Jurkat, Clone E6-1 (cell line): ENCODE measurements around the gene CELF3. TPM values are rescaled to one million over a fixed set of nuclear protein-coding genes. Genes with fewer than 3 reads are reported as not detected.
A peak's percentile ranks its signal among the peaks of the same experiment; 100 is the strongest.
"Not testable (repeated sequence)": the region's sequence is repeated elsewhere in the genome, so short reads cannot be mapped to it uniquely, and the experiment has no call there.

Source experiments
- DNase-seq: peaks from one replicate; pipeline ENCODE4 v3.0.0-alpha.2; 2011; ENCODE audit warnings: low read depth, low spot score
- H3K4me3 ChIP-seq: 2 replicates; pipeline ENCODE4 v1.5.1; 2011; ENCODE audit warnings: mild to moderate bottlenecking, low read length, control low read depth, moderate library complexity
- polyA plus RNA-seq: library from polyadenylated mRNA; unstranded; fragments of >200 nt; gene quantifications from one replicate; pipeline ENCODE4 v1.2.1, GENCODE V29; 2012; ENCODE audit warnings: missing spikeins; ENCODE audit not compliant: insufficient read length, insufficient read depth

CELF3 gene
- not detected for polyA plus RNA-seq

- H3K4me3 ChIP-seq = peak within 1 kb of the TSS; percentile 21
- peak; percentile 52 for DNase-seq
Measured at GRCh38 chr1:151716771-151717631, at the start of gene CELF3. CELF3 (minus strand) TSS chr1:151716803; CDS start chr1:151716020, 783 bp downstream.

- no peak for DNase-seq
- peak overlapping the region; percentile 82 for H3K4me3 ChIP-seq
Measured at GRCh38 chr1:151763990-151764389, 47.4 kb upstream of the CELF3 start.

GRCh38 chr1:151762941-151763921 lies 46.6 kb upstream of the CELF3 start, which contains the start of gene MRPL9:
MRPL9 (minus strand) TSS chr1:151763496; CDS start chr1:151763479, 17 bp downstream.
- H3K4me3 ChIP-seq = peak within 1 kb of the TSS; percentile 82
- peak; percentile 71 for DNase-seq

- no peak for DNase-seq
Measured at GRCh38 chr1:151760597-151761385, 44.2 kb upstream of the CELF3 start.

GRCh38 chr1:151759241-151759640 lies 42.6 kb upstream of the CELF3 start:
- H3K4me3 ChIP-seq = no peak overlapping the region
- DNase-seq = no peak

More at GRCh38 chr1:151760597-151761385, 44.2 kb upstream of the CELF3 start:
- H3K4me3 ChIP-seq = no peak overlapping the region

- DNase-seq = no peak
- H3K4me3 ChIP-seq = no peak overlapping the region
Measured at GRCh38 chr1:151756291-151756690, 39.7 kb upstream of the CELF3 start.

- DNase-seq = no peak
- no peak overlapping the region for H3K4me3 ChIP-seq
Measured at GRCh38 chr1:151741516-151741915, 24.9 kb upstream of the CELF3 start.

GRCh38 chr1:151739590-151740355 lies 23.2 kb upstream of the CELF3 start:
- H3K4me3 ChIP-seq = no peak overlapping the region
- no peak for DNase-seq

GRCh38 chr1:151737479-151737878 lies 20.9 kb upstream of the CELF3 start:
- no peak overlapping the region for H3K4me3 ChIP-seq
- DNase-seq = no peak

GRCh38 chr1:151737026-151737425 lies 20.4 kb upstream of the CELF3 start:
- DNase-seq = no peak
- no peak overlapping the region for H3K4me3 ChIP-seq

- H3K4me3 ChIP-seq, DNase-seq: not testable (repeated sequence)
Measured at GRCh38 chr1:151733995-151734394, 17.4 kb upstream of the CELF3 start.

GRCh38 chr1:151733126-151733525 lies 16.5 kb upstream of the CELF3 start:
- no peak for DNase-seq
- H3K4me3 ChIP-seq = no peak overlapping the region

GRCh38 chr1:151729966-151730291 lies 13.3 kb upstream of the CELF3 start:
- H3K4me3 ChIP-seq = no peak overlapping the region
- DNase-seq = no peak

- no peak overlapping the region for H3K4me3 ChIP-seq
- no peak for DNase-seq
Measured at GRCh38 chr1:151729157-151729965, 12.8 kb upstream of the CELF3 start.

GRCh38 chr1:151728151-151729054 lies 11.8 kb upstream of the CELF3 start:
- no peak overlapping the region for H3K4me3 ChIP-seq
- no peak for DNase-seq

- no peak for DNase-seq
- no peak overlapping the region for H3K4me3 ChIP-seq
Measured at GRCh38 chr1:151723726-151724370, 7.2 kb upstream of the CELF3 start.
